Smooth muscle cell (in vitro differentiated cells): ENCODE data around the gene DENND1B. TPM values are rescaled to one million over a fixed set of nuclear protein-coding genes. Genes with fewer than 3 reads are reported as not detected.

ENCODE experiments used
- DNase-seq: peaks from one replicate; lab custom pipeline; 2025; ENCODE audit not compliant: unreplicated experiment; lab: John Stamatoyannopoulos, UW
- H2AFZ ChIP-seq: fragments of 200-600 bp; sonication (generic); 2 replicates; pipeline ENCODE4 v1.6.0; 2016; ENCODE audit warnings: antibody characterized with exemption, low read depth, mild to moderate bottlenecking
- H3F3A ChIP-seq: fragments of 200-600 bp; sonication (generic); 2 replicates; pipeline ENCODE4 v1.6.0; 2017; ENCODE audit warnings: antibody characterized with exemption, low read depth
- H3K27ac ChIP-seq: fragments of 200-600 bp; sonication (generic); 2 replicates; pipeline ENCODE4 v1.5.1; 2016; ENCODE audit warnings: low read depth, mild to moderate bottlenecking
- H3K27me3 ChIP-seq: fragments of 200-600 bp; sonication (generic); 2 replicates; pipeline ENCODE4 v1.6.1; 2016; ENCODE audit warnings: low read depth, mild to moderate bottlenecking
- H3K36me3 ChIP-seq: fragments of 200-600 bp; sonication (generic); 2 replicates; pipeline ENCODE4 v1.5.1; 2016; ENCODE audit warnings: low read depth
- H3K4me1 ChIP-seq: fragments of 200-600 bp; sonication (generic); 2 replicates; pipeline ENCODE4 v1.5.1; 2016; ENCODE audit warnings: low read depth
- H3K4me2 ChIP-seq: fragments of 200-600 bp; sonication (generic); 2 replicates; pipeline ENCODE4 v1.6.0; 2016; ENCODE audit warnings: mild to moderate bottlenecking
- H3K4me3 ChIP-seq: fragments of 200-600 bp; sonication (generic); 2 replicates; pipeline ENCODE4 v1.5.1; 2016; ENCODE audit warnings: mild to moderate bottlenecking
- H3K79me2 ChIP-seq: fragments of 200-600 bp; sonication (generic); 2 replicates; pipeline ENCODE4 v1.6.0; 2016; ENCODE audit warnings: low read depth, mild to moderate bottlenecking
- H3K9ac ChIP-seq: fragments of 200-600 bp; sonication (generic); 2 replicates; pipeline ENCODE4 v1.6.0; 2016; ENCODE audit warnings: low read depth
- H3K9me3 ChIP-seq: fragments of 200-600 bp; sonication (generic); replicated peaks from 2 replicates; pipeline ENCODE4 v1.5.1; 2016; ENCODE audit warnings: low read depth
- H4K20me1 ChIP-seq: fragments of 200-600 bp; sonication (generic); 2 replicates; pipeline ENCODE4 v1.6.0; 2016; ENCODE audit warnings: low read depth
- WGBS: methylation state at CpG from one replicate; pipeline ENCODE4 v1.1.7; 2016; ENCODE audit warnings: low lambda C conversion rate; 5-methylcytosine and 5-hydroxymethylcytosine counted together
- polyA plus RNA-seq: library from polyadenylated mRNA; unstranded; fragments of >200 nt; fragmentation: Nextera tagmentation; extraction: Ambion mirVana; gene quantifications from 2 replicates; pipeline ENCODE4 v1.2.1, GENCODE V29; 2016
- total RNA-seq: library from RNA; depleted of rRNA; stranded (reverse); fragments of >200 nt; gene quantifications from 2 replicates; pipeline ENCODE4 v1.2.3, GENCODE V29; 2014
- TF ChIP-seq, protein P1 (sequence below): fragments of 200-600 bp; sonication (generic); IDR thresholded peaks from 2 replicates; pipeline ENCODE4 v1.5.1; 2017; ENCODE audit warnings: borderline replicate concordance, mild to moderate bottlenecking, antibody characterized with exemption; ENCODE audit not compliant: insufficient read depth, poor library complexity, severe bottlenecking

Gene DENND1B
- total and polyA plus RNA-seq, 2 experiments from 2014 or later = 7.5 to 22.0 TPM

DNA sequence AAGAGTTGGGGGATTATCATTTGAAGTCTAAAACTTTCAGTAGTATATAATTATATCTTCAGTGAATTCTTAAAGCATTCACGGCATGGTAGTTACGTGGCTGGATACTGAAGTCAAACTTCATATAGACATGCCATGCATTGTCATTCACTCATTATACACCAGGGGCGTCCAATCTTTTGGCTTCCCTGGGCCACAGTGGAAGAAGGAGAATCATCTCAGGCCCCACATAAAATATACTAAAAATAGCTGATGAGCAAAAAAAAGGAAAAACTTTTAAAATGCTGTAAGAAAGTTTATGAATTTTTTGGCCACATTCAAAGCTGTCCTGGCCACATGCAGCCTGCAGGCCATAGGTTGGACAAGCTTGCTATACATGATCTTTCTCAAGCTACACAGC is 43.8 kb downstream of the DENND1B start:
- 90% methylated on average over 3 of the region's 3 CpGs for WGBS
- Histone ChIP-seq H3K4me1 (peaks cover 49% of the 10 kb centered on the region), H3K4me2 (no peak overlapping the region), H3K9ac (no peak overlapping the region), H3K4me3 (no peak overlapping the region), H3K36me3 (peaks cover 4% of the 10 kb centered on the region), H3K27me3 (no peaks in the 10 kb centered on the region), H3F3A (no peaks in the 10 kb centered on the region), H3K27ac (no peak overlapping the region), H4K20me1 (peaks cover 6% of the 10 kb centered on the region), H3K79me2 (peaks cover 22% of the 10 kb centered on the region), H2AFZ (no peak overlapping the region), H3K9me3 (no peaks in the 10 kb centered on the region)
- DNase-seq = no peak
- TF ChIP-seq, protein P1, sequence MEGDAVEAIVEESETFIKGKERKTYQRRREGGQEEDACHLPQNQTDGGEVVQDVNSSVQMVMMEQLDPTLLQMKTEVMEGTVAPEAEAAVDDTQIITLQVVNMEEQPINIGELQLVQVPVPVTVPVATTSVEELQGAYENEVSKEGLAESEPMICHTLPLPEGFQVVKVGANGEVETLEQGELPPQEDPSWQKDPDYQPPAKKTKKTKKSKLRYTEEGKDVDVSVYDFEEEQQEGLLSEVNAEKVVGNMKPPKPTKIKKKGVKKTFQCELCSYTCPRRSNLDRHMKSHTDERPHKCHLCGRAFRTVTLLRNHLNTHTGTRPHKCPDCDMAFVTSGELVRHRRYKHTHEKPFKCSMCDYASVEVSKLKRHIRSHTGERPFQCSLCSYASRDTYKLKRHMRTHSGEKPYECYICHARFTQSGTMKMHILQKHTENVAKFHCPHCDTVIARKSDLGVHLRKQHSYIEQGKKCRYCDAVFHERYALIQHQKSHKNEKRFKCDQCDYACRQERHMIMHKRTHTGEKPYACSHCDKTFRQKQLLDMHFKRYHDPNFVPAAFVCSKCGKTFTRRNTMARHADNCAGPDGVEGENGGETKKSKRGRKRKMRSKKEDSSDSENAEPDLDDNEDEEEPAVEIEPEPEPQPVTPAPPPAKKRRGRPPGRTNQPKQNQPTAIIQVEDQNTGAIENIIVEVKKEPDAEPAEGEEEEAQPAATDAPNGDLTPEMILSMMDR = no peak

DNA sequence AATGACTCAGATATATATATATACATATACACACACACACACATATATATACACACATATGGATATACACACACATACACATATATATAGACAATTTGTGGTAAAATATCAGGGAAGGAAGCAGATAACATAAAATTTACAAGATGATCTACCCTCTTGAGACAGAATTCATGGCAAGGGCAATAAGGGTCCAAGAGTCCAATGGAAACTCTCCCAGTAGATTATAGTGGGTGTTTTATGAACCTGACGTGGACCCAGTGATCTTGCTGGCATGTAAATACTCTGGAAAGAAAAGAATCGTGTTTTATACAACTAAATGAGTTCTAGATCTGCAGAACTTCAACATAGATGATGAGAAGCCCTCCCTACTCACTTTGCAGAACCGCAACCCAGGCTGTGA is 49.3 kb downstream of the DENND1B start:
- H3K9me3 ChIP-seq = peaks cover 10% of the 10 kb centered on the region
- peaks cover 9% of the 10 kb centered on the region for H3K36me3 ChIP-seq
- H3K4me3 ChIP-seq = no peak overlapping the region
- H3K79me2 ChIP-seq = peaks cover 24% of the 10 kb centered on the region
- no peaks in the 10 kb centered on the region for H3F3A ChIP-seq
- no peak for DNase-seq
- no peak overlapping the region for H3K27ac ChIP-seq
- WGBS = 90% methylated on average over 3 of the region's 3 CpGs
- TF ChIP-seq, protein P1 = no peak
- H2AFZ ChIP-seq = no peak overlapping the region
- peaks cover 14% of the 10 kb centered on the region for H3K4me1 ChIP-seq
- no peaks in the 10 kb centered on the region for H4K20me1 ChIP-seq
- H3K27me3 ChIP-seq = no peaks in the 10 kb centered on the region
- H3K9ac ChIP-seq = no peak overlapping the region
- no peak overlapping the region for H3K4me2 ChIP-seq

DNA sequence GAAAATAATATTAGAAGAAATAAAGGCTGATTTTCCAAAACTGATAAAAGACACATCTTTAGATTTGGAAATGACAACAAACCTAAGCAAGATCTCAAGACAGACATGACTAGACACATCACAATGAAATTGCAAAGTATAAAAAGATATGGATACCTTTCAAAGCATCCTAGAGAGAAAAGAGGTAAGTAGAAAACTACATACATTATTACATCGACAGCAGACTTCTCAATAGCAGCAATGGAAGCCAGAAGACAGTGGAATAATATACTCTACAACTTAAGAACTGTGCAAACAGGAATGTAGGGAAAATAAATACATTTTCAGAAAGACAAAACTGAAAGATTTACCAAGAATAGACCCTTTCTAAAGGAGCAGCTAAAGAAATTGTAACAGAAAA is 50.2 kb downstream of the DENND1B start:
- no peaks in the 10 kb centered on the region for H3F3A ChIP-seq
- WGBS = 89% methylated on average over 1 of the region's 1 CpG
- TF ChIP-seq, protein P1 = no peak

DNA sequence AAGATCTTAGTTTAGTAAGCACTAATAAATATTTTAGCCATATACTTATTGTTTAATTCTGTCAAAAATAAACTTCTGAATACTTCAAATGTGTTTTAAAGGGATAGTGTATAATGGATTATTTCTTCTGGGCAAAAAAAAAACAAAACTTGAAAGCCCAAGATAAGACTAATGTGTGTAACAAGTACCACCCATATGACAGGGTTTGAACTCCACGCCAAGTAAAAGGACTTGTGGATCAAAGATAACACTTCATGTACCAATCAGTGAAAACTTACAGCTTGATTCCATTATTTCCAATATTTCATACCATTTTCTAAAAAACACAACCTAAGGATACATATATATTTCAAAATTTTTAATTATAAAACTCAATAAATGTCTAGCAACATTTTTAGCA is 59.5 kb downstream of the DENND1B start:
- H3K4me3 ChIP-seq = no peak overlapping the region
- H3K4me2 ChIP-seq = no peak overlapping the region
- no peaks in the 10 kb centered on the region for H4K20me1 ChIP-seq
- no peak overlapping the region for H2AFZ ChIP-seq
- H3K4me1 ChIP-seq = no peaks in the 10 kb centered on the region
- no peaks in the 10 kb centered on the region for H3K9me3 ChIP-seq
- TF ChIP-seq, protein P1 = no peak
- no peaks in the 10 kb centered on the region for H3K36me3 ChIP-seq
- H3K27ac ChIP-seq = no peak overlapping the region
- no peaks in the 10 kb centered on the region for H3K79me2 ChIP-seq
- no peaks in the 10 kb centered on the region for H3F3A ChIP-seq
- 0% methylated on average over 1 of the region's 1 CpG for WGBS
- DNase-seq = no peak
- no peaks in the 10 kb centered on the region for H3K27me3 ChIP-seq
- H3K9ac ChIP-seq = no peak overlapping the region

More for the DNA sequence above, 50.2 kb downstream of the DENND1B start:
- Histone ChIP-seq H3K27ac (no peak overlapping the region), H3K4me1 (peaks cover 5% of the 10 kb centered on the region), H3K4me3 (no peak overlapping the region), H3K9me3 (peaks cover 10% of the 10 kb centered on the region), H3K27me3 (no peaks in the 10 kb centered on the region), H3K4me2 (no peak overlapping the region), H4K20me1 (no peaks in the 10 kb centered on the region), H3K79me2 (peaks cover 19% of the 10 kb centered on the region), H3K36me3 (peaks cover 9% of the 10 kb centered on the region), H3K9ac (no peak overlapping the region), H2AFZ (no peak overlapping the region)
- no peak for DNase-seq
